Endothelial cell of umbilical vein (primary cell): Measurements from ENCODE around the gene IZUMO3. TPM values are rescaled to one million over a fixed set of nuclear protein-coding genes. Genes with fewer than 3 reads are reported as not detected.

ENCODE experiments used
- BruUV-seq: library from RNA; stranded (reverse); fragments of 400-500 nt; replicated peaks from 2 replicates; lab custom pipeline; 2021; lab: Mats Ljungman, UMichigan
- CTCF ChIA-PET: fragments of 300-600, 350-600 bp; sonication (Branson Sonifier 250); formaldehyde crosslinking; loops from one replicate; lab custom pipeline; 2021; ENCODE audit warnings: antibody characterized with exemption, inconsistent platforms; lab: Charles Lee
- POLR2A ChIA-PET: fragments of 300-600, 350-600 bp; sonication (Branson Sonifier 250); formaldehyde crosslinking; loops from one replicate; lab custom pipeline; 2021; ENCODE audit warnings: antibody characterized with exemption, inconsistent platforms; lab: Charles Lee
- DNase-seq: peaks from one replicate; pipeline ENCODE4 v3.0.0-alpha.2; 2011; ENCODE audit warnings: low read depth, low spot score
- FAIRE-seq: peaks from 2 replicates; lab custom pipeline; 2011; peaks lifted over from hg19 to GRCh38; lab: Jason Lieb, UNC
- H2AFZ ChIP-seq: 2 replicates; pipeline ENCODE4 v1.6.0; 2012; ENCODE audit warnings: low read depth, low read length, control low read depth, inconsistent platforms
- H3K27ac ChIP-seq: 2 replicates; pipeline ENCODE4 v1.5.1; 2011; ENCODE audit warnings: low read depth, mild to moderate bottlenecking, control low read depth, low read length, moderate library complexity; ENCODE audit not compliant: insufficient read depth
- H3K27me3 ChIP-seq, 2 experiments: 2 replicates each; pipeline versions ENCODE4 v1.6.0 to v1.6.1; 2011; ENCODE audit warnings: low read length in 2 of 2, mixed read lengths in 1 of 2; ENCODE audit not compliant: control insufficient read depth in 2 of 2, insufficient read depth in 2 of 2
- H3K36me3 ChIP-seq, 2 experiments: 2 replicates in 1 of 2; 3 replicates in 1 of 2; pipeline ENCODE4 v1.5.1; 2011; ENCODE audit warnings: low read length in 2 of 2, mild to moderate bottlenecking in 1 of 2, moderate library complexity in 1 of 2; ENCODE audit not compliant: control insufficient read depth in 2 of 2, insufficient read depth in 2 of 2; ENCODE audit errors: extremely low read depth in 1 of 2
- H3K4me1 ChIP-seq: 3 replicates; pipeline ENCODE4 v1.5.1; 2011; ENCODE audit warnings: mild to moderate bottlenecking, low read length; ENCODE audit not compliant: control insufficient read depth, insufficient read depth; ENCODE audit errors: extremely low read depth
- H3K4me2 ChIP-seq: 2 replicates; pipeline ENCODE4 v1.6.1; 2011; ENCODE audit warnings: low read length, control low read depth, mixed read lengths; ENCODE audit not compliant: insufficient read depth
- H3K4me3 ChIP-seq, 3 experiments: fragments of 200-600 bp in 1 of 3; sonication (generic), shearing (Covaris generic) in 1 of 3; replicated peaks in 1 of 3; 2 replicates each; pipeline ENCODE4 v1.5.1; 2011 to 2016; ENCODE audit warnings: control low read depth in 3 of 3, low read length in 3 of 3, mild to moderate bottlenecking in 2 of 3, inconsistent platforms in 1 of 3, low read depth in 1 of 3, moderate library complexity in 1 of 3; ENCODE audit not compliant: insufficient read depth in 1 of 3
- H3K79me2 ChIP-seq: 2 replicates; pipeline ENCODE4 v1.6.0; 2012; ENCODE audit warnings: low read length, inconsistent platforms; ENCODE audit not compliant: control insufficient read depth, insufficient read depth
- H3K9ac ChIP-seq: replicated peaks from 2 replicates; pipeline ENCODE3; 2011; ENCODE audit warnings: low read length, control low read depth; ENCODE audit not compliant: insufficient read depth; ENCODE audit errors: extremely low read depth
- H3K9me1 ChIP-seq: replicated peaks from 3 replicates; pipeline ENCODE4 v1.6.0; 2011; ENCODE audit warnings: mild to moderate bottlenecking, low read length; ENCODE audit not compliant: control insufficient read depth, insufficient read depth; ENCODE audit errors: extremely low read depth
- H3K9me3 ChIP-seq: replicated peaks from 2 replicates; pipeline ENCODE4 v1.5.1; 2012; ENCODE audit warnings: low read length, inconsistent platforms; ENCODE audit not compliant: control insufficient read depth, insufficient read depth
- H4K20me1 ChIP-seq: replicated peaks from 2 replicates; pipeline ENCODE3; 2011; ENCODE audit warnings: mild to moderate bottlenecking, low read length; ENCODE audit not compliant: control insufficient read depth, insufficient read depth; ENCODE audit errors: extremely low read depth
- EZH2 ChIP-seq: IDR thresholded peaks from 2 replicates; pipeline ENCODE4 v1.6.1; 2012; ENCODE audit warnings: borderline replicate concordance, low read depth, mild to moderate bottlenecking, moderate library complexity, low read length, inconsistent platforms; ENCODE audit not compliant: severe bottlenecking
- FOS ChIP-seq: IDR thresholded peaks from 2 replicates; pipeline ENCODE4 v1.6.1; 2011; ENCODE audit warnings: mild to moderate bottlenecking, low read length, moderate library complexity, borderline replicate concordance; ENCODE audit not compliant: insufficient read depth
- GATA2 ChIP-seq: IDR thresholded peaks from 2 replicates; pipeline ENCODE4 v1.7.0; 2011; ENCODE audit warnings: low read depth, mild to moderate bottlenecking, moderate library complexity, mixed read lengths, low read length; ENCODE audit not compliant: insufficient read length, insufficient read depth
- JUN ChIP-seq: IDR thresholded peaks from 2 replicates; pipeline ENCODE4 v1.6.1; 2011; ENCODE audit warnings: borderline replicate concordance, low read depth; ENCODE audit not compliant: insufficient read length, insufficient read depth
- MAX ChIP-seq: IDR thresholded peaks from 2 replicates; pipeline ENCODE4 v1.6.1; 2011; ENCODE audit not compliant: insufficient read depth, insufficient read length
- MYC ChIP-seq: IDR thresholded peaks from one replicate; pipeline ENCODE4 v1.6.1; 2011; ENCODE audit warnings: mild to moderate bottlenecking, low read depth, low read length
- POLR2A ChIP-seq: IDR thresholded peaks from 2 replicates; pipeline ENCODE4 v1.6.1; 2012; ENCODE audit warnings: low read depth, mild to moderate bottlenecking, control low read depth, low read length
- POLR2AphosphoS5 ChIP-seq: IDR thresholded peaks from 2 replicates; pipeline ENCODE4 v1.6.1; 2012; ENCODE audit warnings: low read depth, mild to moderate bottlenecking, control low read depth, low read length, moderate library complexity; ENCODE audit not compliant: insufficient read depth
- dilution Hi-C: fragments of 300-500 bp; cut with MboI; formaldehyde crosslinking; loops from one replicate; pipeline ENCODE4 v1.15.0; 2019; ENCODE audit warnings: low sequenced_read_pairs; ENCODE audit not compliant: extremely low pct_ligation_motif_present
- intact Hi-C: fragments of 100-400 bp; cut with micrococcal nuclease; formaldehyde crosslinking; loops from one replicate; pipeline ENCODE4 v1.10.0; 2022
- polyA plus RNA-seq, 4 experiments: library from polyadenylated mRNA; depleted of rRNA in 3 of 4; stranded (reverse) in 3 of 4; unstranded in 1 of 4; fragments of >200 nt; gene quantifications; 2 replicates each; pipeline versions ENCODE4 v1.2.1 to v1.2.3, GENCODE V29; 2011 to 2012; ENCODE audit warnings: missing spikeins in 1 of 4
- total RNA-seq: library from RNA; stranded (reverse); gene quantifications from 2 replicates; pipeline ENCODE4 v1.2.3, GENCODE V29; 2021
- TF ChIP-seq, protein P1 (sequence below), 2 donors: IDR thresholded peaks; 1 replicate in 1 of 2; 2 replicates in 1 of 2; pipeline ENCODE4 v1.5.1; 2011; ENCODE audit warnings: low read length in 2 of 2, mild to moderate bottlenecking in 2 of 2, moderate library complexity in 2 of 2, control low read depth in 1 of 2, inconsistent platforms in 1 of 2, low read depth in 1 of 2; ENCODE audit not compliant: insufficient read depth in 1 of 2; ENCODE audit errors: extremely low read depth in 1 of 2

Gene IZUMO3
- total and polyA plus RNA-seq, 2 donors (not counting 3 experiments of a cell fraction or from before 2014, with no cell fraction given): not detected

DNA sequence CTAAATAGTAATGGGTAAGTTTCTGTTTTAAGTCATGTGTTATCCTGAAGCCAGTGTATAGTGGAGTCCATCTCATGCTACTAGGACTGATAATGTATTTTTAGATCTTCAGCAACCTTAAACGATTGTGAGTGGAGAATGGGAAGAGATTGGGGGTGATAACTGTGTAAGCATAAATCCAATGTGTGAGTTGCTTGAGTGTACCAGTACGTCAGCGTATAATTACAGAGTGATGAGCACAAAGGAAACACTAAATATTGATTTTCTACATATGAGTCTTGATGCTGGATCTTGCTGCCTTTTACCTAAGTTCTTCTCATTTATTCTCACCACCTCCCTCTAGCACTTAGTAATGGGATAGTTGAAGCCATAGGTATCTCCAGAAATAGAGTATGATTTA lies 16.3 kb upstream of the IZUMO3 start:
- FAIRE-seq: no peak
- TF ChIP-seq POLR2A (no peak), EZH2 (no peak), MAX (no peak), JUN (no peak), MYC (no peak), POLR2AphosphoS5 (no peak), FOS (no peak), GATA2 (no peak)
- TF ChIP-seq, protein P1, sequence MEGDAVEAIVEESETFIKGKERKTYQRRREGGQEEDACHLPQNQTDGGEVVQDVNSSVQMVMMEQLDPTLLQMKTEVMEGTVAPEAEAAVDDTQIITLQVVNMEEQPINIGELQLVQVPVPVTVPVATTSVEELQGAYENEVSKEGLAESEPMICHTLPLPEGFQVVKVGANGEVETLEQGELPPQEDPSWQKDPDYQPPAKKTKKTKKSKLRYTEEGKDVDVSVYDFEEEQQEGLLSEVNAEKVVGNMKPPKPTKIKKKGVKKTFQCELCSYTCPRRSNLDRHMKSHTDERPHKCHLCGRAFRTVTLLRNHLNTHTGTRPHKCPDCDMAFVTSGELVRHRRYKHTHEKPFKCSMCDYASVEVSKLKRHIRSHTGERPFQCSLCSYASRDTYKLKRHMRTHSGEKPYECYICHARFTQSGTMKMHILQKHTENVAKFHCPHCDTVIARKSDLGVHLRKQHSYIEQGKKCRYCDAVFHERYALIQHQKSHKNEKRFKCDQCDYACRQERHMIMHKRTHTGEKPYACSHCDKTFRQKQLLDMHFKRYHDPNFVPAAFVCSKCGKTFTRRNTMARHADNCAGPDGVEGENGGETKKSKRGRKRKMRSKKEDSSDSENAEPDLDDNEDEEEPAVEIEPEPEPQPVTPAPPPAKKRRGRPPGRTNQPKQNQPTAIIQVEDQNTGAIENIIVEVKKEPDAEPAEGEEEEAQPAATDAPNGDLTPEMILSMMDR (IDR thresholded peaks at IDR 0.05; ENCODE audit: extremely low read depth in 1 of 2, insufficient read depth in 1 of 2, low read depth in 1 of 2, low read length in 2 of 2): no peak
- no peak for DNase-seq
- POLR2A ChIA-PET: no interaction called here
- intact Hi-C loops: no loop called here
- Histone ChIP-seq H3K36me3 (no peaks in the 10 kb centered on the region), H3K9me1 (no peaks in the 10 kb centered on the region), H3K79me2 (no peaks in the 10 kb centered on the region), H3K9ac (no peak overlapping the region), H3K27ac (no peak overlapping the region), H3K9me3 (no peaks in the 10 kb centered on the region), H3K27me3 (no peaks in the 10 kb centered on the region), H4K20me1 (no peaks in the 10 kb centered on the region), H3K4me2 (no peak overlapping the region), H2AFZ (no peak overlapping the region), H3K4me1 (no peaks in the 10 kb centered on the region), H3K4me3 (no peak overlapping the region)
- dilution Hi-C loops: no loop called here
- CTCF ChIA-PET: no interaction called here
- BruUV-seq: no TSS peak
